Mucosa of descending colon (tissue), 3 donors: Measurements from ENCODE around the gene LIMD2. TPM values are rescaled to one million over a fixed set of nuclear protein-coding genes. Genes with fewer than 3 reads are reported as not detected.
A peak's percentile ranks its signal among the peaks of the same experiment; 100 is the strongest.

Source experiments
- ATAC-seq: fragments of 200-7000 bp; cut with Tn5 transposase; one replicate; pipeline ENCODE4 v1.9.1; 2020; ENCODE audit warnings: mild to moderate bottlenecking, moderate library complexity
- DNase-seq, 3 donors: peaks; one replicate each; pipeline ENCODE4 v3.0.0-alpha.2; 2020
- H3K36me3 ChIP-seq: fragments of 200-600 bp; one replicate; pipeline ENCODE4 v1.8.0; 2021; ENCODE audit warnings: low read depth, mild to moderate bottlenecking
- H3K4me1 ChIP-seq: fragments of 200-600 bp; one replicate; pipeline ENCODE4 v1.8.0; 2021; ENCODE audit warnings: low read depth, mild to moderate bottlenecking
- H3K4me3 ChIP-seq: fragments of 200-600 bp; one replicate; pipeline ENCODE4 v1.8.0; 2021; ENCODE audit warnings: mild to moderate bottlenecking
- H3K9me3 ChIP-seq: fragments of 200-600 bp; one replicate; pipeline ENCODE4 v1.8.0; 2021; ENCODE audit warnings: mild to moderate bottlenecking
- CTCF ChIP-seq: fragments of 200-600 bp; IDR thresholded peaks from one replicate; pipeline ENCODE4 v1.8.0; 2022; ENCODE audit warnings: antibody characterized with exemption, mild to moderate bottlenecking
- intact Hi-C, 2 donors: fragments of 100-400 bp; cut with DNase I in 1 of 2; cut with micrococcal nuclease in 1 of 2; formaldehyde crosslinking; loops; one replicate each; pipeline versions ENCODE4 v1.11.0 to v1.11.1; 2022; cut with DNase I, micrococcal nuclease
- total RNA-seq, 3 donors: library from RNA; stranded (reverse); fragmentation: NEBNext Ultra II Directional in 2 of 3; extraction: Animal tissue kit (Norgen Biotek cat#: 25700) in 2 of 3; gene quantifications; one replicate each; pipeline versions ENCODE4 v1.2.1 to v1.2.4, GENCODE V29; 2021 to 2023
- donor health status: DM: no; HTN: no; CAD: no; lungs with moderate emphysema.
- donor health status: DM: no; HTN: no; CAD: no.
- donor health status: DM: no; HTN: yes; CAD: no.

LIMD2 gene
- total RNA-seq, 3 donors from 2014 or later: 5.6 to 13.2 (median 8.4) TPM

DNA sequence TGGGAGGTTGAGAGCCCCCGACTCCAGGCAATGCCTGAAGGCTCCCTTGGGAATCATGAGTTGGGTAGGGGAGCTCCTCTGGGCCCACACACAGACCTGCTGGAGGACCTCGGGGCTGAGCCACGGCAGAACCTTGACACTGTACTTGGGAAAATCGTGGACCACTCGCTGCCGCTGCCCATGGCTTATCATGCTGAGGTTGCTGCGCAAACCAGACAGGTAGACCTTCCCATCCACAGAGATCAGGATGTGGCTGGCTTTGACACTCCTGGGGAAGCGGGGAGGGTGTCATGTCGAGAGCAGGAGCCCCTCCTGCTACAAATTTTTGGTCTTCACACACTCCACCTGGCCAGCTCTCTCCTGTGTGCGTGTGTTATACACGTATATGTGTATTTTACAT, 7.2 kb upstream of the LIMD2 start:
- TF ChIP-seq CTCF: no peak
- H3K4me1 ChIP-seq: no peaks in the 10 kb centered on the region
- no peaks in the 10 kb centered on the region for H3K9me3 ChIP-seq
- intact Hi-C loops: no loop called here
- DNase-seq (no peak), ATAC-seq (peak; percentile 17)
- H3K4me3 ChIP-seq: no peak overlapping the region
- H3K36me3 ChIP-seq: no peaks in the 10 kb centered on the region

DNA sequence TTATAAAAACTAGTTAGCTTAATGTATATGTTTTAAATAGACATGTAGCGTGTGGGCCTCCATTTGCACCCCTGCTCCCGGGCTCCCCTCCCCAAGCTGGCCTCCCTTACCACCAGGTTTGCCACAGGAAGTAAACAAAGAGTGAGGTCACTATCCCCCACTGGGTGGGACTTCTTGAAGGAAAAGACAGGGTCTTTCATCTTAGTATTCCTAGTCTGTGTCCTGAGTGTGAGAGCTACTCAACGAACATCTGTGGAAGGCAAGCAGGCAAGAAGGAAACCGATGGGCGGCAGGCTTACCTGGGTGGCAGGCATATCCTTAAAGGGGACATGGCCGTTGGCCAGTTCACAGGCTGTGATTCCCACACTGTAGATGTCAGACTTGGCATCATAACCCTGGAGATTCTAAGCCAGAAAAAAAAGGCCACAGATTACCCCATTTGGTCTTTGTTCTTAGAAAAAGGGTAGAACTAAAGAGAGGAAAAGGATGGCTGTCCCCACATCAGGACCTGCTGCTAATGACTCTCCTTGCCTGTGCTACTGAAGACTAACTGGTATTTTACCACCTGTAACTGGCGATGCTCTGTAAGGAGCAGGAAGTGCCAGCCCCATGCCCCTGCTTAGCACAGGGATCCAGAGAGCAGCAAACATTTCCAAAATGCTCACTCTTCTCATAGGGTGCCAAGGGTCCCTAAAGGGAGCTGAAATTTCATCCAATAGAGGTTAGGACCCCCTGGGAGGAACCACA, 6.6 kb upstream of the LIMD2 start:
- H3K4me1 ChIP-seq: no peaks in the 10 kb centered on the region

GRCh38 chr17:63705657-63706056, 5.7 kb upstream of the LIMD2 start:
- DNase-seq (no peak), ATAC-seq (no peak)
- no peaks in the 10 kb centered on the region for H3K36me3 ChIP-seq
- H3K4me3 ChIP-seq: no peak overlapping the region
- intact Hi-C loops: no loop called here
- no peaks in the 10 kb centered on the region for H3K9me3 ChIP-seq
- no peak for TF ChIP-seq CTCF
- no peaks in the 10 kb centered on the region for H3K4me1 ChIP-seq

More for the DNA sequence above, 6.6 kb upstream of the LIMD2 start:
- intact Hi-C loops: no loop called here
- H3K9me3 ChIP-seq: no peaks in the 10 kb centered on the region
- DNase-seq (no peak), ATAC-seq (no peak)
- H3K36me3 ChIP-seq: no peaks in the 10 kb centered on the region
- H3K4me3 ChIP-seq: no peak overlapping the region
- no peak for TF ChIP-seq CTCF

DNA sequence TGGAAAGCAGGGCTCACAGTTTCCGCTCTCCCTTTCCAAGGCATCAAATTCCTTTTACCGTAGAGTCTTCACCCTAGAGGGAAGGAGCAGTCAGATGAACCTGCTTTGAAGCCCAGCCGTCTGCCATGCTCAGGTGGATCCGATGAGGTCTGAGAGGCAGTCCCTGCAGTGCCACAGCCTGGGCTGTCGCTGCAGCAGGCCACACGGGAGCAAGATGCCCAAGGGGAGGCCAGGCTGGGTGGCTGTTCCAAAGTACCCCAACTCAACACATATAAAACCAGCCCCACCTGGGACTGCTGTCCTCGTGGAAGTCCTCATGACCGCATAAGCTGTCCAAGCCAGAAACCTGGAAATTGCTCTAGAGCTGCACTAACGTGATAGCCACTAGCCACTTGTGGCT, 4.9 kb upstream of the LIMD2 start:
- TF ChIP-seq CTCF: no peak
- no peaks in the 10 kb centered on the region for H3K9me3 ChIP-seq
- intact Hi-C loops: no loop called here
- no peaks in the 10 kb centered on the region for H3K36me3 ChIP-seq
- no peaks in the 10 kb centered on the region for H3K4me1 ChIP-seq
- no peak for DNase-seq
- H3K4me3 ChIP-seq: no peak overlapping the region
- no peak for ATAC-seq

- no peaks in the 10 kb centered on the region for H3K9me3 ChIP-seq
- TF ChIP-seq CTCF: no peak
- intact Hi-C loops: no loop called here
- H3K36me3 ChIP-seq: no peaks in the 10 kb centered on the region
- H3K4me3 ChIP-seq: no peak overlapping the region
- H3K4me1 ChIP-seq: peaks cover 2% of the 10 kb centered on the region
- DNase-seq (no peak), ATAC-seq (no peak)
Observed at GRCh38 chr17:63704259-63704576, 4.3 kb upstream of the LIMD2 start.
